Stimulated activated naive CD8-positive, alpha-beta T cell treated with anti-CD3 and anti-CD28 coated beads, Interleukin-15, Interleukin-2, amounts not matched to agents 100 U/mL and 50 U/mL, for 24 hours (primary cell): ENCODE results near the gene FADS2.

Experiments used
- ATAC-seq: fragments of 150-1000 bp; cut with Tn5 transposase; one replicate; pipeline ENCODE4 v1.10.0; 2021
- DNase-seq: peaks from one replicate; pipeline ENCODE4 v3.0.0; 2021

FADS2 gene

GRCh38 chr11:61826930-61827570, 1.1 kb upstream of the FADS2 start:
- DNase-seq (no peak), ATAC-seq (peak; percentile 6)

- ATAC-seq = no peak
- DNase-seq = no peak
These were observed 204 bp downstream of the FADS2 start for GRCh38 chr11:61828379-61828628.

GRCh38 chr11:61828629-61829407, 718 bp downstream of the FADS2 start:
- peak; percentile 61 for DNase-seq
- ATAC-seq = peak; percentile 42

GRCh38 chr11:61829806-61830205, 1.7 kb downstream of the FADS2 start:
- no peak for DNase-seq
- no peak for ATAC-seq

GRCh38 chr11:61830237-61831105, 2.4 kb downstream of the FADS2 start:
- no peak for ATAC-seq
- no peak for DNase-seq

- DNase-seq = no peak
- no peak for ATAC-seq
These were observed 4.1 kb downstream of the FADS2 start for GRCh38 chr11:61832207-61832606.

GRCh38 chr11:61832754-61833153, 4.7 kb downstream of the FADS2 start:
- ATAC-seq (no peak), DNase-seq (no peak)

- no peak for ATAC-seq
- no peak for DNase-seq
These were observed 5.4 kb downstream of the FADS2 start for GRCh38 chr11:61833471-61833870.

GRCh38 chr11:61833926-61834277, 5.8 kb downstream of the FADS2 start:
- ATAC-seq = no peak

GRCh38 chr11:61834278-61835048, 6.4 kb downstream of the FADS2 start:
- DNase-seq (peak; percentile 63), ATAC-seq (peak; percentile 97)

More at GRCh38 chr11:61833926-61834277, 5.8 kb downstream of the FADS2 start:
- no peak for DNase-seq

- ATAC-seq (no peak), DNase-seq (no peak)
These were observed 8.1 kb downstream of the FADS2 start for GRCh38 chr11:61836193-61836592.

GRCh38 chr11:61837411-61838005, 9.4 kb downstream of the FADS2 start:
- no peak for ATAC-seq
- DNase-seq = no peak

GRCh38 chr11:61838501-61838900, 10.4 kb downstream of the FADS2 start:
- ATAC-seq (no peak), DNase-seq (no peak)

GRCh38 chr11:61838921-61839320, 10.8 kb downstream of the FADS2 start:
- DNase-seq (no peak), ATAC-seq (no peak)

GRCh38 chr11:61839742-61840141, 11.6 kb downstream of the FADS2 start:
- DNase-seq (no peak), ATAC-seq (no peak)

GRCh38 chr11:61840371-61840770, 12.3 kb downstream of the FADS2 start:
- no peak for DNase-seq
- no peak for ATAC-seq

- DNase-seq (no peak), ATAC-seq (no peak)
These were observed 13.8 kb downstream of the FADS2 start for GRCh38 chr11:61841636-61842527.

GRCh38 chr11:61842528-61842820, 14.4 kb downstream of the FADS2 start:
- ATAC-seq = no peak
- DNase-seq = no peak

GRCh38 chr11:61844909-61845565, 16.9 kb downstream of the FADS2 start:
- no peak for DNase-seq
- no peak for ATAC-seq

- no peak for DNase-seq
- ATAC-seq = no peak
These were observed 18.4 kb downstream of the FADS2 start for GRCh38 chr11:61846362-61847020.
